Neural cell (in vitro differentiated cells): ENCODE data around the gene ELOVL1. TPM values are rescaled to one million over a fixed set of nuclear protein-coding genes. Genes with fewer than 3 reads are reported as not detected.

ENCODE experiments used
- H2AFZ ChIP-seq: fragments of 200-600, 300-800 bp; sonication (generic), shearing (Covaris generic); 2 replicates; pipeline ENCODE4 v1.6.0; 2014; ENCODE audit warnings: low read depth, mild to moderate bottlenecking, antibody characterized with exemption, low read length, moderate library complexity
- H3F3A ChIP-seq: fragments of 200-600 bp; shearing (Covaris generic); 2 replicates; pipeline ENCODE4 v1.6.1; 2016; ENCODE audit warnings: mild to moderate bottlenecking, moderate library complexity, mixed read lengths, antibody characterized with exemption, low read length; ENCODE audit not compliant: insufficient read depth, poor library complexity, severe bottlenecking
- H3K27ac ChIP-seq: fragments of 200-600, 300-800 bp; sonication (generic), shearing (Covaris generic); 2 replicates; pipeline ENCODE4 v1.5.1; 2014; ENCODE audit warnings: mild to moderate bottlenecking, low read length, moderate library complexity
- H3K27me3 ChIP-seq: fragments of 300-800, 200-600 bp; sonication (generic), shearing (Covaris generic); 2 replicates; pipeline ENCODE4 v1.6.0; 2014; ENCODE audit warnings: mild to moderate bottlenecking, low read depth, low read length, moderate library complexity; ENCODE audit not compliant: insufficient read depth
- H3K36me3 ChIP-seq: fragments of 300-800, 200-600 bp; sonication (generic), shearing (Covaris generic); 2 replicates; pipeline ENCODE4 v1.5.1; 2014; ENCODE audit warnings: mild to moderate bottlenecking, antibody characterized with exemption, low read length, moderate library complexity; ENCODE audit not compliant: insufficient read depth
- H3K4me2 ChIP-seq: fragments of 300-800, 200-600 bp; sonication (generic), shearing (Covaris generic); 2 replicates; pipeline ENCODE4 v1.6.0; 2014; ENCODE audit warnings: mild to moderate bottlenecking, low read length
- H3K4me3 ChIP-seq: fragments of 300-800, 200-600 bp; sonication (generic), shearing (Covaris generic); 2 replicates; pipeline ENCODE4 v1.5.1; 2014; ENCODE audit warnings: mild to moderate bottlenecking, low read length, moderate library complexity
- H3K79me2 ChIP-seq: fragments of 200-600 bp; shearing (Covaris generic); replicated peaks from 2 replicates; pipeline ENCODE4 v1.6.0; 2014; ENCODE audit warnings: mild to moderate bottlenecking, low read length, moderate library complexity; ENCODE audit not compliant: insufficient read depth
- H3K9ac ChIP-seq: fragments of 300-800, 200-600 bp; sonication (generic), shearing (Covaris generic); 2 replicates; pipeline ENCODE4 v1.6.1; 2016; ENCODE audit warnings: mild to moderate bottlenecking, low read length, mixed read lengths
- H3K9me2 ChIP-seq: fragments of 200-600 bp; shearing (Covaris generic); 2 replicates; pipeline ENCODE4 v1.6.1; 2016; ENCODE audit warnings: mild to moderate bottlenecking, low read length, mixed read lengths; ENCODE audit not compliant: insufficient read depth
- H3K9me3 ChIP-seq: fragments of 200-600, 300-800 bp; sonication (generic), shearing (Covaris generic); 2 replicates; pipeline ENCODE4 v1.6.1; 2016; ENCODE audit warnings: mild to moderate bottlenecking, mixed run types, low read length, moderate library complexity, mixed read lengths
- H4K20me1 ChIP-seq: fragments of 200-600 bp; shearing (Covaris generic); 2 replicates; pipeline ENCODE4 v1.6.1; 2016; ENCODE audit warnings: mild to moderate bottlenecking, mixed run types; ENCODE audit not compliant: insufficient read depth
- EP300 ChIP-seq: fragments of 450-650 bp; conservative IDR thresholded peaks from 2 replicates; pipeline ENCODE4 v1.6.1; 2014; ENCODE audit warnings: antibody characterized with exemption, mild to moderate bottlenecking, moderate library complexity; ENCODE audit not compliant: poor library complexity, severe bottlenecking
- EZH2 ChIP-seq: fragments of 200-600, 300-800 bp; shearing (Covaris generic), sonication (generic); IDR thresholded peaks from 2 replicates; pipeline ENCODE4 v1.6.1; 2014; ENCODE audit warnings: antibody characterized with exemption, low read length, borderline replicate concordance, mild to moderate bottlenecking; ENCODE audit not compliant: insufficient read depth, poor library complexity, severe bottlenecking
- MXI1 ChIP-seq: fragments of 450-650 bp; conservative IDR thresholded peaks from 2 replicates; pipeline ENCODE4 v1.6.1; 2014; ENCODE audit warnings: antibody characterized with exemption, mild to moderate bottlenecking; ENCODE audit not compliant: poor library complexity, severe bottlenecking
- POLR2AphosphoS5 ChIP-seq: IDR thresholded peaks from 2 replicates; pipeline ENCODE4 v1.6.1; 2012
- RAD21 ChIP-seq: fragments of 450-650 bp; conservative IDR thresholded peaks from 2 replicates; pipeline ENCODE4 v1.6.1; 2014; ENCODE audit warnings: antibody characterized with exemption, mild to moderate bottlenecking, moderate library complexity
- SMC3 ChIP-seq: fragments of 450-650 bp; conservative IDR thresholded peaks from 2 replicates; pipeline ENCODE4 v1.6.1; 2014; ENCODE audit warnings: antibody characterized with exemption, mild to moderate bottlenecking, moderate library complexity; ENCODE audit not compliant: poor library complexity
- TAF1 ChIP-seq: IDR thresholded peaks from 2 replicates; pipeline ENCODE4 v1.6.1; 2012; ENCODE audit warnings: low read depth
- polyA plus RNA-seq: library from polyadenylated mRNA; depleted of rRNA; stranded (reverse); fragments of >200 nt; gene quantifications from 2 replicates; pipeline ENCODE4 v1.2.3, GENCODE V29; 2014
- TF ChIP-seq, protein P1 (sequence below): fragments of 450-650 bp; IDR thresholded peaks from 2 replicates; pipeline ENCODE4 v1.5.1; 2014; ENCODE audit warnings: antibody characterized with exemption, mild to moderate bottlenecking, moderate library complexity; ENCODE audit not compliant: poor library complexity, severe bottlenecking
- TF ChIP-seq, protein P2 (sequence below): IDR thresholded peaks from 2 replicates; pipeline ENCODE4 v1.6.1; 2012; ENCODE audit warnings: borderline replicate concordance

Gene ELOVL1
- polyA plus RNA-seq, 1 donor from 2014 or later = 12.9 TPM

DNA sequence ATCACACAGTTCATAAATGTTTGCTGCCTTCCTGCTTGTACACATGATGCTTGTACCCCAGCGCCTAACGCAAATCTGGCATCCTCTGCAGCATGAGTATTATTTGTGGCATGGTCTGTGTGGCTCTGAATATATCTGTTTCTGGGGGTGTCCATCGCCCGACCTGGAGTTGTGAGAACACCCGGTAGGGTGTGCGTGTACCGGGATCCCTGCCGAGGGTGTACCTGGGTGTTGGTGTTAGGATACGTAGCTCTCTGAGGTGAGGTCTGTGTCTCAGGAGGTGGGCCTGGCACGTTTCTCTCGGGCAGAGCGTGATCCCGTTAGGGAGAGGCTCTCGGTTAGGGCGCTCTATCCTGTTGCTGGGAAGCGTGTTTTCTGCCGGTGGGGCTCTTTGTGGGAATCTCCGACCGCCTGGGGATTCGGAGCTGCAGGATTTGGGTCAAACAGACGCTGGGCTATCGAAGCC lies 19.4 kb downstream of the ELOVL1 start:
- H3K79me2 ChIP-seq = no peaks in the 10 kb centered on the region
- no peak overlapping the region for H3K4me2 ChIP-seq
- H2AFZ ChIP-seq = peak overlapping the region; percentile 27
- H3K36me3 ChIP-seq = no peaks in the 10 kb centered on the region
- peaks cover 11% of the 10 kb centered on the region for H3K27me3 ChIP-seq
- no peaks in the 10 kb centered on the region for H3K9me3 ChIP-seq
- peak overlapping the region; percentile 55 for H3K4me3 ChIP-seq
- H3K27ac ChIP-seq = no peak overlapping the region
- no peaks in the 10 kb centered on the region for H3F3A ChIP-seq
- H4K20me1 ChIP-seq = no peaks in the 10 kb centered on the region
- H3K9ac ChIP-seq = peak overlapping the region; percentile 20
- TF ChIP-seq RAD21 = no peak
- TF ChIP-seq SMC3 = no peak
- no peak for TF ChIP-seq TAF1
- no peak for TF ChIP-seq MXI1
- TF ChIP-seq, protein P1, sequence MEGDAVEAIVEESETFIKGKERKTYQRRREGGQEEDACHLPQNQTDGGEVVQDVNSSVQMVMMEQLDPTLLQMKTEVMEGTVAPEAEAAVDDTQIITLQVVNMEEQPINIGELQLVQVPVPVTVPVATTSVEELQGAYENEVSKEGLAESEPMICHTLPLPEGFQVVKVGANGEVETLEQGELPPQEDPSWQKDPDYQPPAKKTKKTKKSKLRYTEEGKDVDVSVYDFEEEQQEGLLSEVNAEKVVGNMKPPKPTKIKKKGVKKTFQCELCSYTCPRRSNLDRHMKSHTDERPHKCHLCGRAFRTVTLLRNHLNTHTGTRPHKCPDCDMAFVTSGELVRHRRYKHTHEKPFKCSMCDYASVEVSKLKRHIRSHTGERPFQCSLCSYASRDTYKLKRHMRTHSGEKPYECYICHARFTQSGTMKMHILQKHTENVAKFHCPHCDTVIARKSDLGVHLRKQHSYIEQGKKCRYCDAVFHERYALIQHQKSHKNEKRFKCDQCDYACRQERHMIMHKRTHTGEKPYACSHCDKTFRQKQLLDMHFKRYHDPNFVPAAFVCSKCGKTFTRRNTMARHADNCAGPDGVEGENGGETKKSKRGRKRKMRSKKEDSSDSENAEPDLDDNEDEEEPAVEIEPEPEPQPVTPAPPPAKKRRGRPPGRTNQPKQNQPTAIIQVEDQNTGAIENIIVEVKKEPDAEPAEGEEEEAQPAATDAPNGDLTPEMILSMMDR = no peak
- TF ChIP-seq EZH2 = no peak
- TF ChIP-seq POLR2AphosphoS5 = no peak
- TF ChIP-seq, protein P2, sequence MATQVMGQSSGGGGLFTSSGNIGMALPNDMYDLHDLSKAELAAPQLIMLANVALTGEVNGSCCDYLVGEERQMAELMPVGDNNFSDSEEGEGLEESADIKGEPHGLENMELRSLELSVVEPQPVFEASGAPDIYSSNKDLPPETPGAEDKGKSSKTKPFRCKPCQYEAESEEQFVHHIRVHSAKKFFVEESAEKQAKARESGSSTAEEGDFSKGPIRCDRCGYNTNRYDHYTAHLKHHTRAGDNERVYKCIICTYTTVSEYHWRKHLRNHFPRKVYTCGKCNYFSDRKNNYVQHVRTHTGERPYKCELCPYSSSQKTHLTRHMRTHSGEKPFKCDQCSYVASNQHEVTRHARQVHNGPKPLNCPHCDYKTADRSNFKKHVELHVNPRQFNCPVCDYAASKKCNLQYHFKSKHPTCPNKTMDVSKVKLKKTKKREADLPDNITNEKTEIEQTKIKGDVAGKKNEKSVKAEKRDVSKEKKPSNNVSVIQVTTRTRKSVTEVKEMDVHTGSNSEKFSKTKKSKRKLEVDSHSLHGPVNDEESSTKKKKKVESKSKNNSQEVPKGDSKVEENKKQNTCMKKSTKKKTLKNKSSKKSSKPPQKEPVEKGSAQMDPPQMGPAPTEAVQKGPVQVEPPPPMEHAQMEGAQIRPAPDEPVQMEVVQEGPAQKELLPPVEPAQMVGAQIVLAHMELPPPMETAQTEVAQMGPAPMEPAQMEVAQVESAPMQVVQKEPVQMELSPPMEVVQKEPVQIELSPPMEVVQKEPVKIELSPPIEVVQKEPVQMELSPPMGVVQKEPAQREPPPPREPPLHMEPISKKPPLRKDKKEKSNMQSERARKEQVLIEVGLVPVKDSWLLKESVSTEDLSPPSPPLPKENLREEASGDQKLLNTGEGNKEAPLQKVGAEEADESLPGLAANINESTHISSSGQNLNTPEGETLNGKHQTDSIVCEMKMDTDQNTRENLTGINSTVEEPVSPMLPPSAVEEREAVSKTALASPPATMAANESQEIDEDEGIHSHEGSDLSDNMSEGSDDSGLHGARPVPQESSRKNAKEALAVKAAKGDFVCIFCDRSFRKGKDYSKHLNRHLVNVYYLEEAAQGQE = no peak
- no peak for TF ChIP-seq EP300
- H3K9me2 ChIP-seq = no peaks in the 10 kb centered on the region

DNA sequence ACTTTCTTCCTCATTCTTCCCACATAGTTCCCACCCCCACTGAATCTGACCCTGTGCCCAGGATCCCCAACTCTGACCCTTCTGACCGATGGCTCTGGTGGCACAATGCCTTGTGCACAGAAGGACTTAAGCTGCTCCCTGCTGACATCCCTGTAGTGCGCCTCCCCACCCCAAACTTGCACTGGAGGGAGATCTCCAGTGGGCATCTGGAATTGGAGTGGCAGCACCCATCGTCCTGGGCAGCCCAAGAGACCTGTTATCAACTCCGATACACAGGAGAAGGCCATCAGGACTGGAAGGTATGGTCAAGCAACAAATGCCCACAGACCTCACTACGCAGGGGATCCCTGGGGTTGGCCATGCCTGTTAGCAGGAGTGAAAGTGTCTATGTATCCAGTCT lies 21.2 kb downstream of the ELOVL1 start:
- Histone ChIP-seq H3K9me3 (no peaks in the 10 kb centered on the region), H3K4me2 (no peak overlapping the region), H3K79me2 (no peaks in the 10 kb centered on the region), H3K4me3 (no peak overlapping the region), H3K9ac (no peak overlapping the region), H2AFZ (no peak overlapping the region), H4K20me1 (no peaks in the 10 kb centered on the region), H3K9me2 (no peaks in the 10 kb centered on the region), H3K36me3 (no peaks in the 10 kb centered on the region), H3K27me3 (peaks cover 11% of the 10 kb centered on the region), H3K27ac (no peak overlapping the region), H3F3A (no peaks in the 10 kb centered on the region)
- TF ChIP-seq TAF1 (no peak), SMC3 (no peak), EP300 (no peak), RAD21 (no peak), EZH2 (no peak), MXI1 (no peak), POLR2AphosphoS5 (no peak)
- TF ChIP-seq, protein P2 = no peak
- TF ChIP-seq, protein P1 = no peak
